Daoy (cell line): Measurements from ENCODE around the gene EXOC6. TPM values are rescaled to one million over a fixed set of nuclear protein-coding genes. Genes with fewer than 3 reads are reported as not detected.

Experiments used
- total RNA-seq: library from RNA; depleted of rRNA; stranded (reverse); fragments of >200 nt; shearing (Covaris generic); gene quantifications from 2 replicates; pipeline ENCODE4 v1.2.3, GENCODE V29; 2014; rRNA removed

The EXOC6 gene
- total RNA-seq, 1 experiment from 2014 or later, result 16.3 TPM

Other genes starting within 250 kb of the EXOC6 start
- gene HHEX, start 158.6 kb upstream of the EXOC6 start, total RNA-seq, result not detected in 2 replicates
- gene CYP26C1, start 212.3 kb downstream of the EXOC6 start, total RNA-seq, result 0.11 TPM in 1 of 2 replicates, not detected in the other
- 0.15 and 0.17 TPM in 2 replicates for gene CYP26A1, start 225.4 kb downstream of the EXOC6 start, total RNA-seq